ENCODE data around the gene BRI3BP. TPM values are rescaled to one million over a fixed set of nuclear protein-coding genes. Genes with fewer than 3 reads are reported as not detected.

Gene BRI3BP, protein sequence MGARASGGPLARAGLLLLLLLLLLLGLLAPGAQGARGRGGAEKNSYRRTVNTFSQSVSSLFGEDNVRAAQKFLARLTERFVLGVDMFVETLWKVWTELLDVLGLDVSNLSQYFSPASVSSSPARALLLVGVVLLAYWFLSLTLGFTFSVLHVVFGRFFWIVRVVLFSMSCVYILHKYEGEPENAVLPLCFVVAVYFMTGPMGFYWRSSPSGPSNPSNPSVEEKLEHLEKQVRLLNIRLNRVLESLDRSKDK
- polyA plus RNA-seq (2013, experiment 1 of 2; ENCODE audit: insufficient read length), result 4.3 TPM
- polyA plus RNA-seq (2013, experiment 2 of 2; ENCODE audit: insufficient read length), result 4.1 TPM

- DNase-seq, result peak; percentile 49
Observed at GRCh38 chr12:124993626-124994436, at the start of gene BRI3BP. BRI3BP (plus strand) TSS chr12:124993645; CDS start chr12:124993791, 146 bp downstream.

GRCh38 chr12:124946447-124946793 lies 47.0 kb upstream of the BRI3BP start:
- no peak for DNase-seq

DNA sequence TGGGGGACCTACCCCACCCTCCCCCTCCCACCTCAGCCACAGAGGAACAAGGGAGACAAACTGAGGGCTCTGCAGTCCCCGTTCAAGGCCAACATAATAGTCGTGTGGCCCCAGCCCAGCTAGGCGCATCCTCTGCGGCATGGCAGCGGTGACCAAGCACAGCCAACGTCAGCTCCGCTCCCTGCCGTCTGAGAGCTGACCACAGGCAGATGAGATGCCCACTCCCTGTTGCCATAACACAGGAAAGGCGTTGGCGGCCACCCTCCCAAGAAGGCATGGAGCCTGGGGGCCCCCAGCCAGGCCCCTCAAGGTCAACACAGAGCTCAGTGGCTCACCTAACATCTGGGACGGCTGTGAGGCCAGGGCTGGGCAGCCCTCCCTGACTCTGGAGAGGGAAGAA lies 46.4 kb upstream of the BRI3BP start:
- DNase-seq, result no peak

- DNase-seq, result no peak
Observed at GRCh38 chr12:124947561-124948398, 45.7 kb upstream of the BRI3BP start.

DNA sequence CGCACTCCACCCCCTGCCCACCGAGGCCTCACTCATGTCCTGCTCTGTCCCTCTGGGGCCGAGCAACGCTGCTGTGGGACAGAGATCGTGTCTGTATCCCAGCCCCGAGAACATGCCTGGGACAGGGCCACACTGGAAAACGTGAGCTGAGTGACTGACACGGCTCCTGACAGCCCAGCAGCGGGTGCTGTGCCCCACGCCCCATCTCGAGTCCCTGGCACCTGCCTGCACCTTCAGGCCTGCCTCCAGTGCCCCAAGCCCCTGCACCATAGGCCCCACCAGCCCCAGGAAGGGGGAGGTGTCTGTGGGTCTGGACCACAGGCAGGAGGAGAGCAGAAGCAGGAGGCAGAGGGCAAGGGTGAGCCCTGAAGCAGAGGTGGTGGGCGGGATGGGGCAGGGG lies 44.4 kb upstream of the BRI3BP start:
- no peak for DNase-seq

GRCh38 chr12:124949779-124950728 lies 43.4 kb upstream of the BRI3BP start:
- no peak for DNase-seq

GRCh38 chr12:124952295-124952694 lies 41.1 kb upstream of the BRI3BP start:
- DNase-seq, result no peak

DNA sequence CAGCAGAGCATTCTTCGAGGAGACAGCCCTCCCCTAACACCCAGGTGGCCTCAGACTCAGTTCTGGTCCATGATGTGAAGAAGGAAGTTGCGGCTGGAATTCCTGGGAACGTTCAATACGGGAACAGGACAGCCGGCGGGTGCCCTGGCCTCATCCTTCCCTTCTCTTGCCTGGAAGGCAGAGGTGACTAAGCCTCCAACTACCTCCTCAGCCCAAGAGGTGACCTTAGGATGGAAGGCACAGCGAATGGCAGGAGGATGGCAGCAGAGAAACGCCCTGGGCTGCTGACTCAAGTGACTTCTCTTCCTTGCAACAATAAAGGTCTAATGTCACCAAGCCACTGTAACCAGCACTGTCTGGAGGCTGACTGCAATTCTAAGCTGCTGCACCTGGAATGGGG lies 40.6 kb upstream of the BRI3BP start:
- no peak for DNase-seq

DNA sequence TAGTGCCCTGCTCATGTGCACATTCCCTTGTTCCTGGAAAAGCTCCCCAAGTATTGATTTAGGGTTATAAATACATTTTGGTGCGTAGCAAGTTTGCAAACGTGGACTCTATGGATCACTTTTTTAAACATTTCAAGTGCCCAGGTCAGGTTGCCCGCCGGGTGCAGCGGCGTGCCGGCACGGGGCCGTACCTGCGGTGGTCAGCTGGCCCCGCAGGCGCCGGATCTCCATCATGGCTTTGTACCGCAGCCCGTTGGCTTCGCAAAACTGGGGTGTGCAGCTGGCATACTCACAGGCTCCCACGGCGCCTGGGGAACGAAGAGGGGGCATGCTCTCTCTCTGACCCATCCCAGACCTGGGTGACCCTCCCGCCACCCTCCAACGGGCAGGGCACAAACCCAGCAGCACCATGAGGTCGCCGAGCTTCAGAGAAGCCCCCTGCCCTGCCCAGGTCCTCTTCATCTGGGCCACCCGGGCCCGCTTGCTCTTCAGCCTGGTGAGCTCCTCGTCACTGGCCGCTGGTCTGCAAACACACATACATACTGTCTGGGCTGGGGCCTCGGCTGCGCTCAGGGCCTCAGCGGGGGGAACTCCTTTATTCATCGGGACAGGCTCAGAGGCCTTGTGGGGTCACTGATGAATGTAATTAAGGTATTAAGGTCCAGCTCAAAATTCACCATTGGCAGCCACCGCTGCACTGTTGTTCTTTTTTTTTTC lies 39.6 kb upstream of the BRI3BP start:
- no peak for DNase-seq

GRCh38 chr12:124954771-124955170 lies 38.7 kb upstream of the BRI3BP start:
- no peak for DNase-seq

DNA sequence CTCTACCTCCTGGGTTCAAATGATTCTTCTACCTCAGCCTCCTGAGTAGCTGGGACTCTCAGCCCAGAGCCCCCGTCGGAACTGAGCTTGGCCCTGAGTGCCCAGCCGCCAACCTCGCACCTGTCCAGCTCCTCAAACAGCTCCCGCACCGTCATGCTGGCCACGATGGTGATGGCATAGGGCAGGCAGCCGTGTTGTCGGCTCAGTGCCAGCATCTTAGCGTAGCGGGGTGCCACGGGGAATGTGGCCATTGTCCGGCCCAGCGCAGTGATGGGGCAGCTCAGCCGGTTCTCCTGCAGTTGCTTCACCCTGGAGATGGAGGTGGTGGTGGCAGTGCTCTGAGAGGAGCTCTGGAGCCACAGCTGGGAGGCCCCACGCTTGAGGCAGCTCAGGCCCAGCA lies 36.9 kb upstream of the BRI3BP start:
- no peak for DNase-seq

DNA sequence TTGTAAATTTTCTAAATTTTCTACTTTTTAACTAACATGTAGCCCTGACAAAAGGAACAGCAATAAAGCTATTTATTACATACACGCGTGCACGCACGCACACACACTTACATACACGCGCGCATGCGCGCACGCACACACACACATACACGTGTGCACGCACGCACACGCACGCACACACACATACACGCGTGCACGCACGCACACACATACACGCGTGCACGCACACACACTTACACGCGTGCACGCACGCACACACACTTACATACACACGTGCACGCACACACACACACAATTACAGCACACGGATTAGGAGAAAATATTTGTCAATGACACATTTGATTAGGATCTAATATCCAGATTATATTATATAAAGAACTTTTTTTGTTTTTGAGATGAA lies 32.4 kb upstream of the BRI3BP start:
- no peak for DNase-seq

- DNase-seq, result no peak
Observed at GRCh38 chr12:124963211-124963610, 30.2 kb upstream of the BRI3BP start.

- no peak for DNase-seq
Observed at GRCh38 chr12:124964251-124964650, 29.2 kb upstream of the BRI3BP start.

- DNase-seq, result no peak
Observed at GRCh38 chr12:124964836-124965462, 28.5 kb upstream of the BRI3BP start.

- no peak for DNase-seq
Observed at GRCh38 chr12:124967016-124967739, 26.3 kb upstream of the BRI3BP start.

DNA sequence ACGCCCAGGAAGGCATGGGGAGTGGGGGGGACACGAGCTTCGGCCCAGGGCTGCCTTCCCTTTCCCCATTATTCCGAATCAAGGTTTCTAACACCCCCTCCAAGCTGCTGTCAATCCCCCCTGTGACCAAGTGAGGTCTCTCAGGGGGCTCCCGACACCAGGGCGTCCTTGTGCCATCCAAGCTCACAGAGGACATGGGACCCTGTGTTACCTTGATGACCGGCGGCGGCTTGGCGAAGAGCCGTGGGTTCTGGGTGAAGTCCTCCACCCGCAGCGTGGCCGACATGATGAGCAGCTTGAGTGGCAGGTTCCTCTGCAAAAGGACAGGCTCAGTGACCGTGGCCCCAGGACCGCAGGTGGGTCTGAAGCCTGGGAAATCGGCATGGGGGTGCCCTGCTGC lies 24.8 kb upstream of the BRI3BP start:
- no peak for DNase-seq

DNA sequence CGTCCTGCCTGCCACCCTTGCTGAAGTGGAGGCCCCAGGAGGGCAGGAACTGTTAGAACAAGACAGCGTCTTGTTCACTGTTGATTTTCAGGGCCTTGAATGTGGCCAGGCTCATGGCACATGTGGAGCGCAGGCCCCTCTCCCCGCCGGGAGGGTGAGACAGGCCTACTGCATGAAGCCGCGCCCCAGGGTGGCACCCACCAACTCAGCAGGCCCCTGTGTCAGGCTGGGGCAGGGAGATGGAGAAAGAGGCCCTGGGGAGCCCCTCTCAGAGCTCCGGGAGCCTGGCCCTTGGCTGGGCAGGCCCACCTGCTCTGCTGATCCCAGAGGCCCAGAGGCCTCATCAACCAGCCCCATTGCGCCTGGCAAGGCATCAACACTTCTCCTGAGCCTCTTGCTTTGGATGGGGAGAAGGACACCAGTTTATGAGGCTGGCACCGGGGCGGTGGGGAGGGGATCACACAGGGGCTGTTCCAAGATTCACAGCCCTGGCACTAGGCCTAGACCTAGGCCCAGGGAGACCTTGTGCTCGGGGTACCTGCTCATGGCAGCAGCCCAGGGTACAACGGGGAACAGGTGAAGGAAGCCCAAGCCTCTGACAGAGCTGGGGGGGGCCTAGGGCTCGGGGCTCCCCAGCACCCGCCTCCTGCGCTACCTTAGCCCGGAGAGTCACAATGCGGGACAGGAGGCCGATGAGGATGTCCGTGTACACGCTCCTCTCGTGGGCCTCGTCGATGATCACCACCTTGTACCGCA lies 22.6 kb upstream of the BRI3BP start:
- no peak for DNase-seq

DNA sequence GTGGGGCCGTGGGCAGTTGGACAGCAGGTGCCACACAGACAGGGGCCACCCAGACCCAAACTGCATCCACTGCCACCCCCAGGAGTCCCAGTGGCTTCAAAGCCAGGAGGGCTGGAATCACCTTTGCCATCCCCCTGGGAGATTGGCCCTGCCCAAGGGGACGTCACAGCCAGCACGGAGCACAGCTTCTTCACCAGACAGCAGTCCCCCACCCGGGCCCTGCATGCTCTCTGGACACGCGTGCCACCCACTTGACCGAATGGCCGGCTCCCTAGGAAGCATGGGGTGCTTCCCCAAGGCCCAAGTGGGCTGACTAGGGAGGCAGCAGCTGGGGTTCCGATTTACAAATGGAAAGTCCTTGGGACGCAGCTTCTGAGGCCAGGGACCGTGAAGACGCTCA lies 21.8 kb upstream of the BRI3BP start:
- no peak for DNase-seq
